Stimulated activated CD8-positive, alpha-beta memory T cell treated with anti-CD3 and anti-CD28 coated beads, Interleukin-2, amount 100 ng/mL, for 48 hours (primary cell): ENCODE measurements around the gene PHYKPL.

ENCODE experiments used
- DNase-seq, 2 donors: peaks; one replicate each; pipeline ENCODE4 v3.0.0-alpha.2; 2020; ENCODE audit warnings: low read depth in 2 of 2

PHYKPL gene

GRCh38 chr5:178223828-178224335, 8.7 kb downstream of the PHYKPL start:
- no peak for DNase-seq

GRCh38 chr5:178223196-178223773, 9.3 kb downstream of the PHYKPL start:
- DNase-seq: no peak

- no peak for DNase-seq
Measured at GRCh38 chr5:178222292-178222691, 10.3 kb downstream of the PHYKPL start.

- no peak for DNase-seq
Measured at GRCh38 chr5:178221853-178222252, 10.7 kb downstream of the PHYKPL start.

GRCh38 chr5:178221282-178221681, 11.3 kb downstream of the PHYKPL start:
- DNase-seq: no peak

GRCh38 chr5:178218827-178219226, 13.8 kb downstream of the PHYKPL start:
- no peak for DNase-seq

GRCh38 chr5:178218237-178218776, 14.3 kb downstream of the PHYKPL start:
- DNase-seq: no peak

- no peak for DNase-seq
Measured at GRCh38 chr5:178216779-178217178, 15.8 kb downstream of the PHYKPL start.

- DNase-seq: no peak
Measured at GRCh38 chr5:178216088-178216534, 16.5 kb downstream of the PHYKPL start.

GRCh38 chr5:178215280-178216002, 17.2 kb downstream of the PHYKPL start:
- DNase-seq: no peak

- DNase-seq: no peak
Measured at GRCh38 chr5:178214160-178214803, 18.3 kb downstream of the PHYKPL start.

- DNase-seq: no peak
Measured at GRCh38 chr5:178213748-178214151, 18.9 kb downstream of the PHYKPL start.

GRCh38 chr5:178213003-178213461, 19.6 kb downstream of the PHYKPL start:
- DNase-seq: no peak

GRCh38 chr5:178212241-178213002, 20.2 kb downstream of the PHYKPL start:
- DNase-seq: no peak

- no peak for DNase-seq
Measured at GRCh38 chr5:178211095-178212048, 21.2 kb downstream of the PHYKPL start.

- no peak for DNase-seq
Measured at GRCh38 chr5:178210686-178211085, 21.9 kb downstream of the PHYKPL start.

- no peak for DNase-seq
Measured at GRCh38 chr5:178210073-178210535, 22.5 kb downstream of the PHYKPL start.

GRCh38 chr5:178209334-178210072, 23.1 kb downstream of the PHYKPL start:
- no peak for DNase-seq

GRCh38 chr5:178208540-178209227, 23.9 kb downstream of the PHYKPL start:
- no peak for DNase-seq
